ENCODE results near the gene USP10. TPM values are rescaled to one million over a fixed set of nuclear protein-coding genes. Genes with fewer than 3 reads are reported as not detected.

Gene USP10
- total and polyA plus RNA-seq, 4 donors = 28.2 to 46.1 (median 42.0) TPM

GRCh38 chr16:84749072-84749471, 49.3 kb downstream of the USP10 start:
- TF ChIP-seq FOXA2 (IDR thresholded peaks at IDR 0.05) (no peak), NR2F2 (IDR thresholded peaks at IDR 0.05) (no peak), TAF1 (conservative IDR thresholded peaks at IDR 0.05) (no peak), RAD21 (IDR thresholded peaks at IDR 0.05) (no peak), GABPA (IDR thresholded peaks at IDR 0.05 in 1 of 2, conservative IDR thresholded peaks at IDR 0.05 in 1 of 2) (no peak), RXRA (IDR thresholded peaks at IDR 0.05) (no peak), EGR1 (IDR thresholded peaks at IDR 0.05; ENCODE audit: low read depth in 2 of 2) (no peak)
- TF ChIP-seq, protein P1, sequence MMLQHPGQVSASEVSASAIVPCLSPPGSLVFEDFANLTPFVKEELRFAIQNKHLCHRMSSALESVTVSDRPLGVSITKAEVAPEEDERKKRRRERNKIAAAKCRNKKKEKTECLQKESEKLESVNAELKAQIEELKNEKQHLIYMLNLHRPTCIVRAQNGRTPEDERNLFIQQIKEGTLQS (IDR thresholded peaks at IDR 0.05) = no peak
- Histone ChIP-seq H3K4me3 (ENCODE audit: low read depth in 1 of 3, low read length in 3 of 3) (no peak overlapping the region), H3K27ac (ENCODE audit: low read depth in 1 of 2, low read length in 2 of 2) (no peak overlapping the region), H3K36me3 (ENCODE audit: control insufficient read depth in 4 of 4, insufficient read depth in 3 of 4, low read depth in 1 of 4, low read length in 3 of 4) (peaks cover 2 to 5% (median 3%) of the 10 kb centered on the region in 4 donors), H3K4me1 (ENCODE audit: control insufficient read depth in 4 of 4, insufficient read depth in 4 of 4, low read length in 3 of 4) (peaks cover 0 to 4% (median 0%) of the 10 kb centered on the region in 4 donors), H3K27me3 (ENCODE audit: control insufficient read depth in 4 of 4, insufficient read depth in 4 of 4, low read length in 3 of 4) (no peaks in the 10 kb centered on the region), H3K9ac (ENCODE audit: low read depth in 1 of 2, low read length in 2 of 2) (no peak overlapping the region), H3K9me3 (ENCODE audit: control insufficient read depth in 4 of 4, low read length in 3 of 4) (no peaks in the 10 kb centered on the region)
- no peak for DNase-seq (ENCODE audit: low spot score)
- 90% methylated on average over 2 of the region's 2 CpGs for WGBS

DNA sequence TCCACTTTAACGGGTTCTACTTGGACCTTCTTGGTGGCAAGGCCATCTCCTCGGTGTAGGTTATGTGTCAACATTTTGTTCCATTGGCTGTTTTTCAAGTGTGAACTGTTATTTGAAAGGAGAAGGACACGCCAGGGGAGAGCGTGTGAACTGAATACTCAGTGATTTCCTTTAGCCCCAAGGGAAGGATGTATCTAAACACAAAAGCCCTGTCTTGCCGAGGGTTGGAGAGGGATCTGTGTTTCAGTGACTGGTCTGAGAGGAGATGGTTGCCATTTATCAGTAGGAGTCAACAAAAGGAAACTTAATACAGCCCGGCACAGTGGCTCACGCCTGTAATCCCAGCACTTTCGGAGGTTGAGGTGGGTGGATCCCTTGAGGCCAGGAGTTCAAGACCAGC, 50.0 kb downstream of the USP10 start:
- no peak for DNase-seq (ENCODE audit: low spot score)
- Histone ChIP-seq H3K27ac (ENCODE audit: low read depth in 1 of 2, low read length in 2 of 2) (no peak overlapping the region), H3K36me3 (ENCODE audit: control insufficient read depth in 4 of 4, insufficient read depth in 3 of 4, low read depth in 1 of 4, low read length in 3 of 4) (peaks cover under 1 to 4% (median 2%) of the 10 kb centered on the region in 4 donors), H3K4me1 (ENCODE audit: control insufficient read depth in 4 of 4, insufficient read depth in 4 of 4, low read length in 3 of 4) (peaks cover 0 to 11% (median 4%) of the 10 kb centered on the region in 4 donors), H3K9me3 (ENCODE audit: control insufficient read depth in 4 of 4, low read length in 3 of 4) (no peaks in the 10 kb centered on the region), H3K4me3 (ENCODE audit: low read depth in 1 of 3, low read length in 3 of 3) (no peak overlapping the region), H3K27me3 (ENCODE audit: control insufficient read depth in 4 of 4, insufficient read depth in 4 of 4, low read length in 3 of 4) (no peaks in the 10 kb centered on the region), H3K9ac (ENCODE audit: low read depth in 1 of 2, low read length in 2 of 2) (no peak overlapping the region)
- WGBS = 71% methylated on average over 8 of the region's 8 CpGs
- TF ChIP-seq, protein P2, sequence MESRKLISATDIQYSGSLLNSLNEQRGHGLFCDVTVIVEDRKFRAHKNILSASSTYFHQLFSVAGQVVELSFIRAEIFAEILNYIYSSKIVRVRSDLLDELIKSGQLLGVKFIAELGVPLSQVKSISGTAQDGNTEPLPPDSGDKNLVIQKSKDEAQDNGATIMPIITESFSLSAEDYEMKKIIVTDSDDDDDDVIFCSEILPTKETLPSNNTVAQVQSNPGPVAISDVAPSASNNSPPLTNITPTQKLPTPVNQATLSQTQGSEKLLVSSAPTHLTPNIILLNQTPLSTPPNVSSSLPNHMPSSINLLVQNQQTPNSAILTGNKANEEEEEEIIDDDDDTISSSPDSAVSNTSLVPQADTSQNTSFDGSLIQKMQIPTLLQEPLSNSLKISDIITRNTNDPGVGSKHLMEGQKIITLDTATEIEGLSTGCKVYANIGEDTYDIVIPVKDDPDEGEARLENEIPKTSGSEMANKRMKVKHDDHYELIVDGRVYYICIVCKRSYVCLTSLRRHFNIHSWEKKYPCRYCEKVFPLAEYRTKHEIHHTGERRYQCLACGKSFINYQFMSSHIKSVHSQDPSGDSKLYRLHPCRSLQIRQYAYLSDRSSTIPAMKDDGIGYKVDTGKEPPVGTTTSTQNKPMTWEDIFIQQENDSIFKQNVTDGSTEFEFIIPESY (IDR thresholded peaks at IDR 0.05) = no peak
- TF ChIP-seq, protein P3, sequence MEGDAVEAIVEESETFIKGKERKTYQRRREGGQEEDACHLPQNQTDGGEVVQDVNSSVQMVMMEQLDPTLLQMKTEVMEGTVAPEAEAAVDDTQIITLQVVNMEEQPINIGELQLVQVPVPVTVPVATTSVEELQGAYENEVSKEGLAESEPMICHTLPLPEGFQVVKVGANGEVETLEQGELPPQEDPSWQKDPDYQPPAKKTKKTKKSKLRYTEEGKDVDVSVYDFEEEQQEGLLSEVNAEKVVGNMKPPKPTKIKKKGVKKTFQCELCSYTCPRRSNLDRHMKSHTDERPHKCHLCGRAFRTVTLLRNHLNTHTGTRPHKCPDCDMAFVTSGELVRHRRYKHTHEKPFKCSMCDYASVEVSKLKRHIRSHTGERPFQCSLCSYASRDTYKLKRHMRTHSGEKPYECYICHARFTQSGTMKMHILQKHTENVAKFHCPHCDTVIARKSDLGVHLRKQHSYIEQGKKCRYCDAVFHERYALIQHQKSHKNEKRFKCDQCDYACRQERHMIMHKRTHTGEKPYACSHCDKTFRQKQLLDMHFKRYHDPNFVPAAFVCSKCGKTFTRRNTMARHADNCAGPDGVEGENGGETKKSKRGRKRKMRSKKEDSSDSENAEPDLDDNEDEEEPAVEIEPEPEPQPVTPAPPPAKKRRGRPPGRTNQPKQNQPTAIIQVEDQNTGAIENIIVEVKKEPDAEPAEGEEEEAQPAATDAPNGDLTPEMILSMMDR (IDR thresholded peaks at IDR 0.05; ENCODE audit: low read depth, low read length, missing input control) = no peak
- TF ChIP-seq JUND (IDR thresholded peaks at IDR 0.05) (no peak), SP1 (IDR thresholded peaks at IDR 0.05) (no peak), TAF1 (conservative IDR thresholded peaks at IDR 0.05) (no peak), HNF4A (conservative IDR thresholded peaks at IDR 0.05) (no peak)
- TF ChIP-seq, protein P1 (IDR thresholded peaks at IDR 0.05) = no peak

DNA sequence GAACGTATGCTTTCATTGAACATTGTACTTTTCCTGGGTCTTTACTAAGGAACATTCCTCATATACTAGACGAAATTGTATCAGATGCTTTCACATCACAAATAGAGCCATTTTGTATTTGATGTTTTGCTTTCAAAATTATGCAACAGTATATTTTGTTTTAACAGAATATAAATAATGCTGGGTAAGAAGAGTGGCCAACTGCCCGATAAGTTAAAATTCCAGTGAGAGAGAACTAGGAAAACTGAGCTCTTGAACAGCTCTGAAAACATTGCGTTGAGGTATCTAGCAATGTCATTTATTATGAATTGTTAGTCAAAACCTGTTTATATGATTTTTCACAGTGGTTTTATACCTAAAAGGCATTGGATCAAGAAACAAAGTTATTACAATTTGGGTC, 50.8 kb downstream of the USP10 start:
- no peak overlapping the region for H3K27ac ChIP-seq (ENCODE audit: low read depth in 1 of 2, low read length in 2 of 2)
- no peaks in the 10 kb centered on the region for H3K27me3 ChIP-seq (ENCODE audit: control insufficient read depth in 4 of 4, insufficient read depth in 4 of 4, low read length in 3 of 4)
- no peak for DNase-seq (ENCODE audit: low spot score)
- WGBS = 69% methylated on average over 4 of the region's 4 CpGs
- H3K9me3 ChIP-seq (ENCODE audit: control insufficient read depth in 4 of 4, low read length in 3 of 4) = no peaks in the 10 kb centered on the region
- H3K4me3 ChIP-seq (ENCODE audit: low read depth in 1 of 3, low read length in 3 of 3) = no peak overlapping the region
- H3K9ac ChIP-seq (ENCODE audit: low read depth in 1 of 2, low read length in 2 of 2) = no peak overlapping the region
- H3K4me1 ChIP-seq (ENCODE audit: control insufficient read depth in 4 of 4, insufficient read depth in 4 of 4, low read length in 3 of 4) = peaks cover 0 to 17% (median 7%) of the 10 kb centered on the region in 4 donors
- peaks cover 0 to 3% (median 1%) of the 10 kb centered on the region in 4 donors for H3K36me3 ChIP-seq (ENCODE audit: control insufficient read depth in 4 of 4, insufficient read depth in 3 of 4, low read depth in 1 of 4, low read length in 3 of 4)
- TF ChIP-seq REST (IDR thresholded peaks at IDR 0.05) (no peak), JUND (IDR thresholded peaks at IDR 0.05) (no peak), FOXA1 (IDR thresholded peaks at IDR 0.05) (no peak), RAD21 (IDR thresholded peaks at IDR 0.05) (no peak), MAX (IDR thresholded peaks at IDR 0.05) (no peak), SP1 (IDR thresholded peaks at IDR 0.05) (no peak), GABPA (IDR thresholded peaks at IDR 0.05 in 1 of 2, conservative IDR thresholded peaks at IDR 0.05 in 1 of 2) (no peak), FOXA2 (IDR thresholded peaks at IDR 0.05) (no peak)
- TF ChIP-seq, protein P1 (IDR thresholded peaks at IDR 0.05) = no peak
- TF ChIP-seq, protein P3 (IDR thresholded peaks at IDR 0.05; ENCODE audit: low read depth, low read length, missing input control) = no peak

All from liver (tissue), 9 donors.